Stimulated activated CD8-positive, alpha-beta memory T cell treated with anti-CD3 and anti-CD28 coated beads, Interleukin-7, amount 100 ng/mL, for 24 hours (primary cell): ENCODE data around the gene SRD5A1.
A peak's percentile ranks its signal among the peaks of the same experiment; 100 is the strongest.

Source experiments
- DNase-seq: peaks from one replicate; pipeline ENCODE4 v3.0.0-alpha.2; 2020; ENCODE audit warnings: low read depth

Gene SRD5A1

GRCh38 chr5:6712577-6713273 is 79.5 kb downstream of the SRD5A1 start:
- peak; percentile 92 for DNase-seq

GRCh38 chr5:6713274-6714225 is 80.3 kb downstream of the SRD5A1 start, which contains the start of gene TENT4A:
TENT4A (plus strand) TSS chr5:6713432; CDS start chr5:6713984, 552 bp downstream.
- no peak for DNase-seq

DNA sequence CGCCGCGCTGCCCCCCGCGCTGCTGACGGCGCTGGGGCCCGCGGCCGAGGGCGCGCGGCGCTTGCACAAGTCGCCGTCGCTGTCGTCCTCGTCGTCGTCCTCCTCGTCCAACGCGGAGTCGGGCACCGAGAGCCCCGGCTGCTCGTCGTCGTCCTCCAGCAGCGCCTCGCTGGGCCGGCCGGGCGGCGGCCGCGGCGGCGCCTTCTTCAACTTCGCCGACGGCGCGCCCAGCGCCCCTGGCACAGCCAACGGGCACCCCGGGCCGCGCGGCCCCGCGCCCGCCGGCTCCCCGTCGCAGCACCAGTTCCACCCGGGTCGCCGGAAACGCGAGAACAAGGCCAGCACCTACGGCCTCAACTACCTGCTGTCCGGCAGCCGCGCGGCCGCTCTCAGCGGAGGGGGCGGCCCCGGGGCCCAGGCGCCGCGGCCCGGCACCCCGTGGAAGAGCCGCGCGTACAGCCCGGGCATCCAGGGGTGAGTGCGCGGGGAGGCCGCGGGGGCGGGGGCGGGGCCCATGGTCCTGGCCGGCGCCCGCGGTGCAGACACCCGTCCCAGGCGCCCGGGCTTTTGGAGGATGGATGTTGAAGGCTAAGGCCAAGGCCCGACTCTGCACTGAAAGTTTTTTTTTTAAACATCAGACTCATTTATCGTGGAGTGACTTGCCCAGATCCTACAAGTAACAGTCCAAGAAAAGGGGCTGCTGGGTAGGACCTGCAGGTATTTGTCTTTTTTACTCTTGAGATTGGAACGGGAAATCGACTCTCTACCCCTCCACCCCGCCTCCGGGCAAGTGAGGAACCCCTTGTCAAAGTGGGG is 81.2 kb downstream of the SRD5A1 start:
- DNase-seq = no peak

GRCh38 chr5:6715271-6715670 is 82.0 kb downstream of the SRD5A1 start:
- DNase-seq = no peak

GRCh38 chr5:6715758-6716628 is 82.8 kb downstream of the SRD5A1 start:
- DNase-seq = no peak

DNA sequence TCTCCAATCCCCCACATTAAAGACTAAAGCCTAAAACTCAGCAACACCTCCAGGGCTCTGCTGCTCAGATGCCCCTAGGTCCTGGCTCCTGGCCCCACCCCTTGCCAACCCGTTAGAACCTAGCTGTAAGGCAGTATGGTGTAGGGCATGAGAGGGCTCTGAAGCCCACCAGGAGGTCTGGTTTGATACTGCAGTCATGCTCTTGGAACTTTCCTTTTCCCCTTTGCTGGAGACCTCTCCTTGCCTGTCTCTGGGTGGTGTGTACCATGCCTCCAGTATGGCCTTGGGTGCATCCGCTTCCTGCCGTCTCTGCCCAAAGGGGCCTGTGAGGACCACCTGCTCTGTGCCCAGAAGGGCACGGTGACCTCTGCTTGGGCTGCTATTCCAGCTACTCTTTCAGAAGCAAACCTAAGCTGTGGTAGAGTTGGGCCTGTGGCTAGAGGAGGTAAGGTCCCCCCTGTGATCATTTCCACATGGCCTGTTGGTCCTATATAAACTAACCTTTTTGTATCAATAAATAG is 83.4 kb downstream of the SRD5A1 start:
- no peak for DNase-seq

DNA sequence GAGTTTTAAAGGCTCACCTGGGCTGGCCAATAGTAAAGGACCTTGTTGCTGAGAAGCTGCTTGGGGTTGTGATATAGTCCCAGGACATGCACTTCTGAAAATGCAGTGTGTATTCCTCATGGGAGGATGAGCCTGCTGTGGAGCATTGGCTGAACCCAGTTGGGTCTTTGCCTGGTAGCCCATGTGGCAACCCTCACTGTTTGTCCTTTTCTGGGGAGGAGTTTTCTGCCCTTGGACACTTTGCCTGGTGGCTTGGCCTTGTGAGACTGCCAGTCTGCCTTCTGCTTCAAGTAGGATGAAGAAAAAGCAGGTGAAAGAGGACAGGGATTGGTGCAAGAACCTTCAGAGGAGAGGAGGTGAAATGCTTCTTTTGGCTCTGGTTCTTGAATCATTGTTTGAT is 84.0 kb downstream of the SRD5A1 start:
- DNase-seq = no peak

- no peak for DNase-seq
These were observed 84.4 kb downstream of the SRD5A1 start for GRCh38 chr5:6717687-6718086.

GRCh38 chr5:6718161-6718681 is 85.0 kb downstream of the SRD5A1 start:
- DNase-seq = no peak

DNA sequence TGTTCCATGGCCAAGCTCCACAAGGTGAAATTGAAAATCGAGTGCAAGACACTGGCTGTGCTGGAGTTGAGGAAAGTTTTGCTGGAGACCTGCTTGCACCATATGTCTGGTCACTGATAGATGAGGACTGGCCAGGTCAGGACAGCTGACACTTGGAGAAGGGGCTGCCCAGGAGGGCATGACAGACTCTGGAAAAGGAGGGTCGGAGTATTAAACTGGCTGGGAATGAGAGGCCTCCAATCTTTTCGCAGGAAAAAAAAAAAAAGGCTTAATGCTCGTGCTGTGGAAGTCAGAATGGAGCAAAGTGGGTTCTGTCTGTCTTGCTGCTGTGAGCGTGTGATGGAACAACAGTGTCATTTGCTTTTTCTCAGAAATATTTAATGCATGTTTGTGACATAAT is 85.5 kb downstream of the SRD5A1 start:
- no peak for DNase-seq

DNA sequence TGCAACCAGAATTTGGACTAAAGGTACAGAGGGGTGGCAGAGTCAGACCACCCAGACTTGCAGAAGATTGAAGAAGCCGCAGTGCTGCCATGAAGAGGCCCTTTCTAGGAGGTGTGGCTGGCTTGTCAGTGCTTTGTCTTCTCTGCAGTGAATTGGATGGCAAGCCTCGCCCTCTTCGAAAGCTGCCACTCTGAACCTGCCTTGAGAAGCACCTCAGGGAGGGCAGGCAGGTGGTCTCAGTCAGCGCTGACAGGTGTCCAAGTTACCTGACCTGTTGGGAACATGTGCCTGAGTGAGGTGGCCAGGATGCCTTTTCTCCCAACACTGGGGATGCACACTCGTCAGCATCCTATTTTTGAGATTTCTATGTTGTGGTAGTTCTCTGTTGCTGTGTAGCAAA is 86.2 kb downstream of the SRD5A1 start:
- DNase-seq = no peak

GRCh38 chr5:6719896-6720560 is 86.8 kb downstream of the SRD5A1 start:
- DNase-seq = no peak

DNA sequence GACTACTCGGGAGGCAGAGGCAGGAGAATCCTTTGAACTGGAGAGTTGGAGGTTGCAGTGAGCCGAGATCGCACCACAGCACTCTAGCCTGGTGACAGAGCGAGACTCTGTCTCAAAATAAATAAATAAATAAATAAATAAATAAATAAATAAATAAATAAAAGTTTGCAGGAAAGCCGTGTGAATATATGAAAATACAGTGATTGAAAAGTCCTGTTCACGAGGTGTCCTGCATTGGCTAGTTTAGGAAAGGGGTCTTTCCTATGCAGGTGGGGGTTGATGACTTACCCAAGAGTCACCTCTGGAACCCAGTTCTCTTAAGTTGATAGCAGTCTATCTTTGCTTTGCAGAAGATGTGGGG is 87.3 kb downstream of the SRD5A1 start:
- DNase-seq = no peak

DNA sequence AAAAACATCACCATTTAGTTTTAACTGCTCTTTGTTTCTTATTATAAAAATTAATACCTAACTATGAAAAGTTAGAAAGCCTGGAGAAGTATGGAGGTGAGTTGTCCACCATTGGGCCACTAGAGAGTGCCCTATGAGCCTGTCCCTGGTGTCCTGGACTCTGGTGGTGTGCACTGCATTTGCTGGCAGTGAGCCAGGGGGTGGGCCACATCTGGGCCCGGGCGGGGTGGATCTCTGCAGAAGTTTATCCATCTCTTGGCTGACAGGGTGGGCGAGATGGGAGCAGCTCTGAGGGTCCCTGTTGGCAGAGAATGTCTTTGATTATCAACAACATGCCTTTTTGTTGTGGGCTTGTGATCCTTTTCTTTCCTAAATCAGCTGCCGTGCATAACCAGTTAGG is 88.2 kb downstream of the SRD5A1 start:
- no peak for DNase-seq

GRCh38 chr5:6722015-6722414 is 88.8 kb downstream of the SRD5A1 start:
- no peak for DNase-seq

DNA sequence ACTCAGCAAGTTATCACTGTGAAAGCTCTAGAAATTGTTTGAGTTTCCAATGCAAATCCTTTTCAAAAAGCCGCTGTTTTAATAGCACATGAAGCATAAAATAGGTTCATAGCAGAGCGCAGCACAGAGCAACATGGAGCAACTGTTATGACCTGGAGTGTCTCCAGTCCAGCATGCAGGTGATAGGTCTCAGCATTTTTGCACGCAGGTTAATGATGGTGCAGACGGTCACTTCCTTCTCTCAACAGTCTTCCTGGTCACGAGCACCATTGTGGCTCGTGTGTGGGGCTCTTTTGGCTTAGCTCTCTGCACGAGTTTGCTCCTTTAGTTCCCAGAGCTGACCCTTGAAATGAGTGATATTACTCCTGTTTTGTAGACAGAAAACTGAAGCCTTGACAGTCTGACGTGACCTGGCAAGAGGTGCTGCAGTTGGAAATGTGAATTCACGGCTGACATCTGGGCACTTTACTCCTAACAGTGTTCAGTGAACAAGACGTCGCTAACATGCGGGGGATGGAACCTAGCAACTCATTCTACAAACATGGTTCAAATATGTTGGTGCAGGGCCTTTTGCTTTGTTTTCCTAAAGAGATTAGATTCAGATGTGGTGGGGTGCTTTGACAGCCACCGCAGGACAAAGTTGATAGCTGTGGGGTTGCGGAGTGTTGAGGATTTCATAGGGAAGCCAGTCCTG is 90.0 kb downstream of the SRD5A1 start:
- no peak for DNase-seq

DNA sequence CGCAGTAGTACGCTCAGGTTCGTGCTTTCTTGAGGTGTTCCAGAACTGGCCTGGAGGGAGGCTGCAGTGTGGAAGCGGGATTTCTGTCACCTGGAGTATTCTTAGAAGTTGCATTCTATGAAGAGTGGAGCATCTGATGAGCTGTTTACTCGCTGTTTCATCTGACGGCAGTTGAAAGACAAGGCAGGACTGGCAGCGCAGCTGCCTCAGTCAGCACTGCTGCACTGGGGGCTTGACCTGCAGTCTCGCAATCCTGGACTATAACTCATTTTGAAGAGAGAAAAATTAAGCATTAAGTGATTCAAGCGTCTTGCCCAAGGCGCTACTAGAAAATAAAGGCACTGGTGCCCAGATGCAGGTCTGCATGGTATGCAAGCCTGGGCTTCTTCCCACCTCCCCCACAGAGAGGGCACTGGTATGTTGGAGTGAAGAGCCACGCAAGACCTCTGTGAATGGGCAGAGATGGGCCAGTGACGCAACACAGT is 90.6 kb downstream of the SRD5A1 start:
- no peak for DNase-seq
